OCI-LY1 (cell line): ENCODE results near the gene FAF1.

Experiments
- H2AFZ ChIP-seq: fragments of 200-600 bp; sonication (generic), shearing (Covaris generic); 2 replicates; pipeline ENCODE4 v1.6.0; 2014; ENCODE audit warnings: antibody characterized with exemption, mild to moderate bottlenecking, low read length
- H3F3A ChIP-seq: fragments of 200-600 bp; sonication (generic), shearing (Covaris generic); 2 replicates; pipeline ENCODE4 v1.6.0; 2014; ENCODE audit warnings: mild to moderate bottlenecking, antibody characterized with exemption, low read length, moderate library complexity; ENCODE audit not compliant: insufficient read depth
- H3K27ac ChIP-seq: fragments of 200-600 bp; sonication (generic); 2 replicates; pipeline ENCODE4 v1.5.1; 2014; ENCODE audit warnings: low read length, mixed run types, mild to moderate bottlenecking, low read depth; ENCODE audit not compliant: poor library complexity, severe bottlenecking
- H3K27me3 ChIP-seq: fragments of 200-600 bp; sonication (generic); 2 replicates; pipeline ENCODE4 v1.6.0; 2014; ENCODE audit warnings: antibody characterized with exemption, mild to moderate bottlenecking, low read length, moderate library complexity; ENCODE audit not compliant: insufficient read depth
- H3K36me3 ChIP-seq: fragments of 200-600 bp; sonication (generic); 2 replicates; pipeline ENCODE4 v1.6.1; 2014; ENCODE audit warnings: mild to moderate bottlenecking, antibody characterized with exemption, low read length, moderate library complexity, mixed read lengths; ENCODE audit not compliant: insufficient read depth
- H3K4me1 ChIP-seq: fragments of 200-600 bp; sonication (generic); 2 replicates; pipeline ENCODE4 v1.5.1; 2014; ENCODE audit warnings: mild to moderate bottlenecking, low read length, moderate library complexity; ENCODE audit not compliant: insufficient read depth, severe bottlenecking
- H3K4me2 ChIP-seq: fragments of 200-600 bp; sonication (generic), shearing (Covaris generic); 2 replicates; pipeline ENCODE4 v1.6.1; 2014; ENCODE audit warnings: low read length
- H3K4me3 ChIP-seq: fragments of 200-600 bp; sonication (generic); 2 replicates; pipeline ENCODE4 v1.5.1; 2014; ENCODE audit warnings: low read length, low read depth, mild to moderate bottlenecking, mixed read lengths; ENCODE audit not compliant: poor library complexity, severe bottlenecking
- H3K79me2 ChIP-seq: fragments of 200-600 bp; shearing (Covaris generic); 2 replicates; pipeline ENCODE4 v1.6.1; 2016; ENCODE audit warnings: mixed run types, low read length, mixed read lengths; ENCODE audit not compliant: insufficient read depth
- H3K9ac ChIP-seq: fragments of 200-600 bp; sonication (generic), shearing (Covaris generic); 2 replicates; pipeline ENCODE4 v1.6.1; 2014; ENCODE audit warnings: mild to moderate bottlenecking, low read length, mixed read lengths
- H3K9me2 ChIP-seq: fragments of 200-600 bp; sonication (generic), shearing (Covaris generic); 2 replicates; pipeline ENCODE4 v1.6.1; 2014; ENCODE audit warnings: low read depth, mild to moderate bottlenecking, low read length, mixed read lengths
- H3K9me3 ChIP-seq: fragments of 200-600 bp; shearing (Covaris generic); 2 replicates; pipeline ENCODE4 v1.6.1; 2014; ENCODE audit warnings: low read length, mixed read lengths
- H4K20me1 ChIP-seq: fragments of 200-600 bp; sonication (generic), shearing (Covaris generic); 2 replicates; pipeline ENCODE4 v1.6.0; 2016; ENCODE audit warnings: mild to moderate bottlenecking, low read length; ENCODE audit not compliant: insufficient read depth
- EZH2 ChIP-seq: fragments of 200-600 bp; sonication (generic), shearing (Covaris generic); IDR thresholded peaks from 2 replicates; pipeline ENCODE4 v1.8.0; 2017; ENCODE audit warnings: borderline replicate concordance, mixed run types, mild to moderate bottlenecking, antibody characterized with exemption, low read length, moderate library complexity, mixed read lengths
- TF ChIP-seq, protein P1 (sequence below): fragments of 200-600 bp; sonication (generic), shearing (Covaris generic); IDR thresholded peaks from 2 replicates; pipeline ENCODE4 v1.5.1; 2017; ENCODE audit warnings: mild to moderate bottlenecking, antibody characterized with exemption, low read length, moderate library complexity, mixed read lengths

FAF1 gene

DNA sequence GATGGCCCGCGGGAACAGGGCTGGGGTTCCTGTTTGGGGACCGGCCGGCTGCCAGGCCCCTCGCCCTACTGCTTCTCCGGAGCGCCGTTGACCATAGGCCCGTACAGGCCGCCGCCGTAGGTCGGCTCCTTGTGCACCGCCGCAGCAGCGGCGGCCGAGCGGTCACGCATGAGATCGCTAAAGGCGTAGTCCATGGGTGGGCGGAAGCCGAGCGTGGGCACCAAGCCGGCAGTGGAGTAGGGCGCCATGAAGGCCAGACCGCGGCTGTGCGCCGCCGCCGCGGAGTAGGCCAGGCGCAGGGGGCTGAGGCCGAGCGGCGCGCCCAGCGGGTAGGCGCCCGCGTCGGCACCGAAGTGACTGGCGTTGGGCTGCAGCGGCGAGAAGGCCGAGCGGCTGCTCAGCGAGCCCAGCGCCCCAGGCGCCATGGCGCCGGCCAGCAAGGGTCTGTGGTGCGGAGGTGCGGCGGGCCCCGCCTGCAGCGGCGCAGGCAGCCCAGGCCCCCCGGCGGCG is 541.4 kb downstream of the FAF1 start:
- no peaks in the 10 kb centered on the region for H3F3A ChIP-seq
- H3K27me3 ChIP-seq = no peaks in the 10 kb centered on the region
- H3K4me1 ChIP-seq = no peaks in the 10 kb centered on the region
- H3K36me3 ChIP-seq = no peaks in the 10 kb centered on the region
- no peak overlapping the region for H3K4me2 ChIP-seq
- no peaks in the 10 kb centered on the region for H3K9me3 ChIP-seq
- no peaks in the 10 kb centered on the region for H3K9me2 ChIP-seq
- no peak overlapping the region for H3K4me3 ChIP-seq
- H3K9ac ChIP-seq = no peak overlapping the region
- TF ChIP-seq EZH2 = no peak
- TF ChIP-seq, protein P1, sequence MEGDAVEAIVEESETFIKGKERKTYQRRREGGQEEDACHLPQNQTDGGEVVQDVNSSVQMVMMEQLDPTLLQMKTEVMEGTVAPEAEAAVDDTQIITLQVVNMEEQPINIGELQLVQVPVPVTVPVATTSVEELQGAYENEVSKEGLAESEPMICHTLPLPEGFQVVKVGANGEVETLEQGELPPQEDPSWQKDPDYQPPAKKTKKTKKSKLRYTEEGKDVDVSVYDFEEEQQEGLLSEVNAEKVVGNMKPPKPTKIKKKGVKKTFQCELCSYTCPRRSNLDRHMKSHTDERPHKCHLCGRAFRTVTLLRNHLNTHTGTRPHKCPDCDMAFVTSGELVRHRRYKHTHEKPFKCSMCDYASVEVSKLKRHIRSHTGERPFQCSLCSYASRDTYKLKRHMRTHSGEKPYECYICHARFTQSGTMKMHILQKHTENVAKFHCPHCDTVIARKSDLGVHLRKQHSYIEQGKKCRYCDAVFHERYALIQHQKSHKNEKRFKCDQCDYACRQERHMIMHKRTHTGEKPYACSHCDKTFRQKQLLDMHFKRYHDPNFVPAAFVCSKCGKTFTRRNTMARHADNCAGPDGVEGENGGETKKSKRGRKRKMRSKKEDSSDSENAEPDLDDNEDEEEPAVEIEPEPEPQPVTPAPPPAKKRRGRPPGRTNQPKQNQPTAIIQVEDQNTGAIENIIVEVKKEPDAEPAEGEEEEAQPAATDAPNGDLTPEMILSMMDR = no peak
- H2AFZ ChIP-seq = no peak overlapping the region
- H4K20me1 ChIP-seq = no peaks in the 10 kb centered on the region
- no peak overlapping the region for H3K27ac ChIP-seq
- no peaks in the 10 kb centered on the region for H3K79me2 ChIP-seq

DNA sequence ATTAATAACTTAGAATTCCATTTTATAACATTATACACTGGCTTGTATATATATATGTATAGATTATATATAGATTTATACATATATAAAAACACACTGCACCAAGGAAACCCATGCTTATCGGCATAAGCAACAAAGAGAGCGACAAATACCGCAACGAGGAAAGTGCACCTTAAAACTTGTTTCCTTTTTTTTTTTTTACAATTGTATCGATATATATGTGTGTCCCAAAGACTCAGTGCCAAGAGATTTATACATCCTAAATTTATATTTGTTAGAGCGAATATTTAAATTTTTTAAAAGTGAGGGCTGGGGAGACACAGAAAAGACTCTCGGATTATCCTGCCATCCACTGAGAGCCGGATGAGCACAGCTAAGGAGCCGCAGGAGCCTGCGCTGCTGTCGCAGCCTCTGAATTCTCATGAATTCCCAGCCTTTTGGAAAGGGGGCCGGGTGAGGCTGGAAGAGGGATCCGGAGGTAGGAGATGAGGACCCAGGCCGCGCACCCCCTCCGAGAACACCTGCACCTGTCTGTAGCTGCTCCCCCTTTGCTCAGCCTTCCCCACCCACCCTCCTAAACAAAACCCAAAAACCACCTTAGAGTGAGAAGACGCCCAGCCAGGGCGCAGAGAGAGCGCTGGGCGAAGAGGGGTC is 542.0 kb downstream of the FAF1 start:
- no peaks in the 10 kb centered on the region for H3K4me1 ChIP-seq

DNA sequence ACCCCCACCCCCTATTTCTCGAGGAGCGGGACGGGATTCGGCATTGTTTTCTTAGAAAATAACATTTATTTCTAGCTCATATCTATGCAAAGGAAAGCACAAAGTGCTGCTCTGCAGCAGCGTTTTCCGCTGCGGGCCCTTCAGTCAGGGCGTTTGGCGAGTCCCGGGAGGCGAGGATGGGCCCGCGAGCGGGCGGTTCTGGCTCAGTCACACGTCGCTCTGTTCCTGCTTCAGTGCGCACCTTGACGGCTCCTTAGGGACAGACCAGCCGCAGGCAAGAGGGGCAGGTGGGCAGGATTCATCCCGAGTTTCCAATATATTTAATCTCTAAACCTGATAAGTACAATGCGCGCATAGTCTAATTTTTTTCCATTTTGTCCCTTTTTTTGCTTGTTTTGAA is 542.6 kb downstream of the FAF1 start:
- H3K4me3 ChIP-seq = no peak overlapping the region
- H2AFZ ChIP-seq = no peak overlapping the region
- no peaks in the 10 kb centered on the region for H3K9me2 ChIP-seq
- no peaks in the 10 kb centered on the region for H3F3A ChIP-seq
- H3K4me2 ChIP-seq = no peak overlapping the region
- H3K36me3 ChIP-seq = no peaks in the 10 kb centered on the region
- TF ChIP-seq, protein P1 = no peak
- TF ChIP-seq EZH2 = no peak
- no peak overlapping the region for H3K9ac ChIP-seq
- no peaks in the 10 kb centered on the region for H3K79me2 ChIP-seq
- H3K4me1 ChIP-seq = no peaks in the 10 kb centered on the region
- no peaks in the 10 kb centered on the region for H3K9me3 ChIP-seq
- no peaks in the 10 kb centered on the region for H4K20me1 ChIP-seq
- no peaks in the 10 kb centered on the region for H3K27me3 ChIP-seq
- no peak overlapping the region for H3K27ac ChIP-seq

More for the DNA sequence above, 542.0 kb downstream of the FAF1 start:
- TF ChIP-seq EZH2 = no peak
- TF ChIP-seq, protein P1 = no peak
- Histone ChIP-seq H3K27ac (no peak overlapping the region), H3K9me3 (no peaks in the 10 kb centered on the region), H3K4me3 (no peak overlapping the region), H3F3A (no peaks in the 10 kb centered on the region), H3K27me3 (no peaks in the 10 kb centered on the region), H3K36me3 (no peaks in the 10 kb centered on the region), H3K4me2 (no peak overlapping the region), H3K9ac (no peak overlapping the region), H4K20me1 (no peaks in the 10 kb centered on the region), H2AFZ (no peak overlapping the region), H3K9me2 (no peaks in the 10 kb centered on the region), H3K79me2 (no peaks in the 10 kb centered on the region)
